ENCODE results near the gene CD276.

DNA sequence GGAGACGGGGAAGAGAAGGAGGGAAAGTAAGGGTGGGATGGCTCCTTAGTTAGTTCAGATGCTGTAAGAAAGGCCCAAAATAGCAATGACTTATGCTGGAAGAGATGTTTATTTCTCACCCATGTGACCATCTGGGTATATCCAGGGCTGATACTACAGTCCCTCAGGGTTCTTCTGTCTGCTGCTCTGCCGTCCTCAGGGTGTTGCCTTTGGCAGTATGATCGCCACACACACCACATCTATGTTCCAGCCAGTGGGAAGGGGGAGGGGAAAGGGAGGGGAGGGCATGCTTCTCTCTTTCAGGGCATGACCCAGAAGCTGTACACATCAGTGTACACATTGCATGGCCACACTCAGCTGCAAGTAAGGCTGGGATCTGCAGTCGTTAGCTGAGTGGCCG lies 10.2 kb downstream of the CD276 start:
- TF ChIP-seq, protein P1, sequence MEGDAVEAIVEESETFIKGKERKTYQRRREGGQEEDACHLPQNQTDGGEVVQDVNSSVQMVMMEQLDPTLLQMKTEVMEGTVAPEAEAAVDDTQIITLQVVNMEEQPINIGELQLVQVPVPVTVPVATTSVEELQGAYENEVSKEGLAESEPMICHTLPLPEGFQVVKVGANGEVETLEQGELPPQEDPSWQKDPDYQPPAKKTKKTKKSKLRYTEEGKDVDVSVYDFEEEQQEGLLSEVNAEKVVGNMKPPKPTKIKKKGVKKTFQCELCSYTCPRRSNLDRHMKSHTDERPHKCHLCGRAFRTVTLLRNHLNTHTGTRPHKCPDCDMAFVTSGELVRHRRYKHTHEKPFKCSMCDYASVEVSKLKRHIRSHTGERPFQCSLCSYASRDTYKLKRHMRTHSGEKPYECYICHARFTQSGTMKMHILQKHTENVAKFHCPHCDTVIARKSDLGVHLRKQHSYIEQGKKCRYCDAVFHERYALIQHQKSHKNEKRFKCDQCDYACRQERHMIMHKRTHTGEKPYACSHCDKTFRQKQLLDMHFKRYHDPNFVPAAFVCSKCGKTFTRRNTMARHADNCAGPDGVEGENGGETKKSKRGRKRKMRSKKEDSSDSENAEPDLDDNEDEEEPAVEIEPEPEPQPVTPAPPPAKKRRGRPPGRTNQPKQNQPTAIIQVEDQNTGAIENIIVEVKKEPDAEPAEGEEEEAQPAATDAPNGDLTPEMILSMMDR (conservative IDR thresholded peaks at IDR 0.05): no peak
- TF ChIP-seq ZFX (IDR thresholded peaks at IDR 0.05): no peak

Measured in C4-2B (cell line).